Fibroblast of the conjunctiva (primary cell): Measurements from ENCODE around the gene CLCNKB.
A peak's percentile ranks its signal among the peaks of the same experiment; 100 is the strongest.
"Not testable (repeated sequence)": the region's sequence is repeated elsewhere in the genome, so short reads cannot be mapped to it uniquely, and the experiment has no call there.

Experiments used
- DNase-seq: peaks from one replicate; pipeline ENCODE4 v3.0.0-alpha.2; 2010; ENCODE audit warnings: low read depth

CLCNKB gene

DNA sequence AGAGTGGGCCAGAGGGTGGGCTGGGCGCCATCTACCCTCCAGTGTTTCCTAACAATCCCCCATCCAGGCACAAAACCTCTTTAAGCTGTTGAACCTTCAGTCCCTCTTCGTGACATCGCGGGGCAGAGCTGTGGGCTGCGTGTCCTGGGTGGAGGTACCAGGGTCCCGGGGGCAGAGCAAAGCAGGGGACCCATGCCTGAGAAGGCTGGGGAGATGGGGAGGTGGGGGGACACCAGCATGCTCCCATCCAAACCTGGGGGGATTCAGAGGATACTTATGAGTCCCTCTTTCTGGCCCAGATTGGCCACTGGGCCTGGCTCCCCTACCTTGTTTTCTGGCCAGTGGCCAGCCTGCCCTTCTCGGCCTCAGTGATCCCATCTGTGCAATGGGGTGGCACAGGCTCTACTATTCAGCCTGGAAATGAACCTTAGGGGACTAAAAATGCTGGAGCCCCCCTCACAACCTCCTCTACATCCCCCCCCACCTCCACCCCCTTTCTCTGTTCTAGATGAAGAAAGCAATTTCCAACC is 10.4 kb upstream of the CLCNKB start:
- DNase-seq, result not testable (repeated sequence)

DNA sequence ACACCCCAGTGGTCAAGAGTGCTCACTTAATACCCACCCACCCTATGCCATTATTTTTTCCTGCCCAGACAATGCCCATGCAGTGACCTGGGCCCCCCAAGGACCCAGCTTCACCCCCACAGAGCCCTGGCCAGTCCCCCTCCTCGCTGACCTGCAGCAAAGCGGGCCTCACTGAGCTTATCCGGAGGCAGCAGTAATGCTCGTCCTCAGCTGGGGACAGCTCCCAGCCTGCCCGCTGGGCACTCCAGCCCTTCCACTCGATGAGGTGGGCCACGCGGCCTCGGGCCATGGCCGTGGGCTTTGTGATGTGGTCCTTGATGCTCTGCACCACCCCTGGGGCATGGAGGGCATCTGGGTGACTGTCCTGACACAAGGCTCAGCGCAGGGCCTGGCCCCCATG is 7.1 kb upstream of the CLCNKB start:
- DNase-seq, result not testable (repeated sequence)

DNA sequence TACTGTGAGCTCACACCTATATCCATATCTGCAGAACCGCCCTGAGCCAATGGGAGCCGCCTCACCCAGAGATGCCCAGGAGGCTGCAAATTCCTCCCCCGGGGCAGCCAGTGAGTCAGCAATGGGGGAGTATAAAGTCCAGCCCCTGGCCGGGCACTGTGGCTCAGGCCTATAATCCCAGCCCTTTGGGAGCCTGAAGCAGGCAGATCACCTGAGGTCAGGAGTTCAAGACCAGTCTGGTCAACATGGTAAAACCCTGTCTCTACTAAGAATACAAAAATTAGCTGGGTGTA is 5.0 kb upstream of the CLCNKB start:
- DNase-seq, result no peak

DNA sequence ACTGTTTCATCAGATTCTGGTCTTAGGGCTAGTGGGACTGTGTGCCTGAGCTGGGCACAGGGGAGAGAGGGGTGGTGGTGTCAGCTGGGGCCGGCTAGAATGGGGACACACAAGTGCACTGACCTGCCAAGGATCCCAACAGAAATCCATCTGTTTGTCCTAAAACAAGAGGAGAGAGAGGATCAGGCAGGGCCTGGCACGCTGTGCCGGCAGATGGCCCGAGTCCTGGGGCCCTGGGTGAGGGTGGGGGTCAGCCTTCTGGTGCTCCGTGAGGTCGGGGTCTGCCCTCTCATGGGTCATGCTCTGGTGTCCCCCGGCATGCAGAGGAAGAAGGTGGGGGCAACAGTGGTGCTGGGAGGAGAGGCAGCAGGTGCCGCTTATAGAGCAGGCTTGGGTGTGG is 3.7 kb upstream of the CLCNKB start:
- DNase-seq, result not testable (repeated sequence)

DNA sequence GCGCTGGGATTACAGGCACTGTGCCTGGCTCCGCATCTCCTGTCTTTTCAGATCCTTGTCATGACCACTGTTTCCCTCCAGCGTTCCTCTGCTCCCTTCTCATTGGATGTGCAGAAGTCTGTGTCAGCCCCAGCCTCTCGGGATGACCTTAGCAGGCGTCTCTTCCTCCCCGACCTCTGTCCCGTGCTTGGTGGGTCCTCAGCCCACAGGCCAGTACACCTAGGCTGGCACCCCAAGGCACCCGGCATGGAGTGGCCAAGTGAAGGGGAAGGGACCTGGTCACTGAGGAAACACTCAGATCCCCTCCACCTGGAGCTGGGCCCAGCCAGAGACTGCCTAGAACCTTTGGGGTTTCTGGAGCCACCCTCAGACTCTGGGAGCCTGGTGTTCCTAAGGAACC is 2.4 kb upstream of the CLCNKB start:
- DNase-seq, result no peak

DNA sequence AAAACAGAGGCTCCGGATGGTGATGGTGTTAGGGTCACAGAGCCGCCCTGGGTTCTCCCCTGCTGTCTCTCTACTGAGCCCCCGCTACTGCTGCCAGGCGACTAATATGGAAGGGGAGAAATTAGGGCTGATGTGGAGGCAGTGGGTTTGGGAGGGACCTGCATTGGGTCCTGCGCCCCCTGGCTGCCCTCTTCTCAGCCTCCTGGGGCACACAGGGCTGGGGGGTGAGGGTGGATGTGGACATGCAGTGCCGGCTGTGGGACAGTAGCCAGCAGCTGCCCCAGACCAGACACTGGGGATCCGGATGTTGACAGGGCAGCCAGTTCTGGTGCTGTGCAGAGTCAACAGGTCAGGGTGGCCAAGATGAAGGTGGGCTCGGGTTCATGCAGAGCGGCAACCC is 1.5 kb upstream of the CLCNKB start:
- DNase-seq, result no peak

DNA sequence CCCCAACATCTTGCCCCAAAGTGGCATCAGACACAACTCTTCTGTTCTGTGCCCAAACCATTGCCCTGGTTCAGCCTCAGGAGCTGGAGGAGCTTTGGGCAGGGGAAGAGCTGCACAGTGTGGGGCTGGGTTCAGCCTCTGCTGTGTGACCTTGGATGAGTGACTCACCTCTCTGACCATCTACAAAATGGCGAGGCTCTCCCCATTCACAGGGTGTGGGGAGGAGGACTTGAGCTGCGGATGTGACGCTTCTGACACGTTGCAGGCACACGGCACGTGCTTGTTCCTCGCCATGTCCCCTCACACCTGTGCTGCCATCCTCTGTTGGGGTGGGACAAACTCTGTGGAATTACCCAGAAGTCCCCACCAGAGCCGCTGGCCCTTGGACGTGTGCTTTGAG is 928 bp upstream of the CLCNKB start:
- DNase-seq, result not testable (repeated sequence)

DNA sequence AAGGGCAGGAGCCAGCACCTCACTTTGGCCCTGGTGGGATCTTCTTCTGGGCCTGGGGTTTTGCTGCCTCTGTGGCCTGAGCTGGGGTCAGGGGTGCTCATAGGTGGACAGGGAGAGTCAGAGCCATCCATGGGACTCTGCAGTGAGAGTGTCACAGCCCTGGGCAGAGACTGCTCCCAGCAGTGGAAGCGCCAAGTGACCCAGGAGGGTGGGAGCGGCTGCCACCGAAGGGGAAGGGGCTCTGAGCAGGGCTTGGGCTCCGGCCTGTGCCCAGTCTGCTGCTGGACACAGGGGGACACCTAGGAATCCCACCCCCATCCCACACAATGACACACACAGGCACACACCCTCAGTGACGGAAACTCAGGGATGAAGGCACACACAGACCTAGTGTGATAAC is 368 bp downstream of the CLCNKB start:
- DNase-seq, result no peak

DNA sequence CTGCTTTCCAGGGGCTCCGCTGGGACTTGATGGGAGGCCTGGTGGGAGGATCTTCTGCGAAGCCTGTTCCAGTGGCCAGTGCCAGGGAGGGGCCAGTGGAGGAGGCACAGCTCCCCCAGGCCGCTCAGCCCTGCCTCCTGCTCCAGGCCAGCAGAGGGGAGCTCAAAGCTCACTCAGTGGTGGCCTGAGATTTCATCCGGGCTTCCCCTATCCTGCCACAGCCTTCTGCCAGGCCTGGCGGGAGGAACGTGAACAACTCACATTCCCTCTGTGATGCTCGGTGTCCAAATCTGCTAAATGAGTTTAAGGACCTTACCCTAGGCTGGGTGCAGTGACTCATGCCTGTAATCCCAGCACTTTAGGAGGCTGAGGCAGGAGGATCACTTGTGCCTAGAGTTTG is 3.3 kb downstream of the CLCNKB start:
- no peak for DNase-seq

DNA sequence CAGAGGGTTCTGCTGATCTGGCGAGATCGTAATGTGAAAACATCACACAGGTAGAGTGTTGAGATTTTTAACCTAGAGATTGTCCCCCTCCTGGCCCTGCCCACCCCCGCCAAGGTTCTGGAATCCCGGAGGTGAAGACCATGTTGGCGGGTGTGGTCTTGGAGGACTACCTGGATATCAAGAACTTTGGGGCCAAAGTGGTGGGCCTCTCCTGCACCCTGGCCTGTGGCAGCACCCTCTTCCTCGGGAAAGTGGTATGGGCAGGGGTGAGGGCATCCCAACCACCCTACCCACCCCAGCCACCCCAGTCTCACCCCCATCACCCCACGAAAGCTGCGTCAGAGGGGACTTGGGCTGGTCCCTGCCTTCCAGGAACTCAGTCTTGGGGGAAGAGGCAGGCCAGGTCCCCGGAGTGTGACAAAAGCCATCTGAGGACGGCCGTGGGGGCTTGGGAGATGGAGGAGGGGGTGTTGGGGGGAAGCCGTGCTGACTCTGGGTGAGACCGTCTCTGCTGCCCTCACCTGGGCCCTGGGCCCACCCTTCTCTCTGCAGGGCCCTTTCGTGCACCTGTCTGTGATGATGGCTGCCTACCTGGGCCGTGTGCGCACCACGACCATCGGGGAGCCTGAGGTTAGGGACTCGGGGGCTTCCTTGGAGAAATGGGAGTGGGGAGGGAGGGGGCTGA is 4.4 kb downstream of the CLCNKB start:
- no peak for DNase-seq

DNA sequence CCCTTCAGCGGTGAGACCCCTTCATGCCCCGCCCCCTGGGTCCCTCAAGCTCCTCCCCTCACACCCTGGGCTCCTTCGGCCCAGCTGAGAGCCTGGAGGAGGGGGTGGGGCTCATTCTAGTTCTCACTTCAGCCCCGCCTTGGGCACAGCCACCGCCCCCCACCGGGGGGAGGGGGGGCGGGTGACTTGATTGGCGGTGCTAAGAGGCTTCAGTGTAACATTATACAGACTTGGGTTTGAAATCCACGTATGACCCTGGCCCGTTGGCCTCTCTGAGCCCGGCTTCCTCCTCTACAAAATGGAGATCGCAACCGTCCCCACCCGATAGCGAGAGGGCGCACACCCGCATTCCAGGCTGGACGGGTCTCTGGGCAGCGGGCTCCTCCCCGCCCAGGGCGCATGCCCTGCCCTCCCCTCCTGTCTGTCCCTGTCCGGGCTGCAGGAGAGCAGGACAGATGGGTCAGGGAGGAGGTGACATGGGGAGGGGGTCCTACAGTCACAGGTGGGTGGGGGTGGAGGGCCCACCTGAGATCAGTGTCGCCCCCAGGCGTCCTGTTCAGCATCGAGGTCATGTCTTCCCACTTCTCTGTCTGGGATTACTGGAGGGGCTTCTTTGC is 5.1 kb downstream of the CLCNKB start:
- DNase-seq, result peak; percentile 26

DNA sequence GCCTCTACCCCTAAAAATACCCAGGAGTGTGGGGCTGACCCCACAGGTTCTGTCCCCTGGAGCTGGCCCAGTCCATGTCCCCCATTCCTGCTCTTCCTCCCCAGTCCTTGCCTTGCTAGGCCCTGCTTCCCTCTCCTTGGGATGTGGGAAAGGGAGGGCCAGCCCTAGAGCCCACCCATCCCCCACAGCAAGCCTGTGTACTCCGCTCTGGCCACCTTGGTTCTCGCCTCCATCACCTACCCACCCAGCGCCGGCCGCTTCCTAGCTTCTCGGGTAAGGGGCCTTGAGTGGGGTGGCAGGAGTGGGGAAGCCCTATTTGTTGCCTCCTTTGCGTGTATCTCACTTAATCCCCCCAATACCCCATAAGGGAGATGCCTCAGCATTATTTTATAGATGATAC is 6.7 kb downstream of the CLCNKB start:
- no peak for DNase-seq

DNA sequence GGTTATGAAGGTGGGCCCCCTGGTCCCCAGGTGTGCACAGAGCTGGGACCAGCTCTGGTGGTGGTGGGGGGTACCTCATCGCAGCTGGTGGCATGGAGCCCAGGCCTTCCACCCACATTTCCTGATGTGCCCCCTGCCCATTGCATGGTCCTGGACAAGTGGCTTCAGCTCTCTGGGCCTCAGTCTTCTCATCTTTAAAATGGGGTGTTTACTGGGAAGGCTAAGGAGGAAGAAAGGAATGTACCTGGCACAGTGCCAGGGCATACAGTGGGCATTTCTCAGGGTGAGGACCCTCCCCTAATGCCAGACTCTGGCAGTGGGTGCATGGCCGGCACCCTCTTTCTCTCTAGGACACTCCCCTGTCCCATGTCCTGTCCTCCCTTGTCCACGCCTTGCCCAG is 7.5 kb downstream of the CLCNKB start:
- no peak for DNase-seq

DNA sequence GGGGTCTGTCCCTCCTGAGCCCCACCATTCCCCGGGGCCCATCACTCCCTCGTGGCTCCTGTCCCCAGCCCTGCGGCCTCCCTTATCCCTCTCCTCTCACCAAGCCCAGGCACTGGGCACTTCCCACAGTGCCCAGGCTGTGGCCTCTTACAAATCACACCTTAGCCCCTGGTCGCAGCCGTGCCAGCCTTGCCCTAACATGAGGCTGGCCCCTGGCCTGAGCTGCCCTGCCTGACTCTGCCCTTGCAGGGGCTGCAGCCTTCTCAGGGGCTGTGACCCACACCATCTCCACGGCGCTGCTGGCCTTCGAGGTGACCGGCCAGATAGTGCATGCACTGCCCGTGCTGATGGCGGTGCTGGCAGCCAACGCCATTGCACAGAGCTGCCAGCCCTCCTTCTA is 8.4 kb downstream of the CLCNKB start:
- DNase-seq, result not testable (repeated sequence)

DNA sequence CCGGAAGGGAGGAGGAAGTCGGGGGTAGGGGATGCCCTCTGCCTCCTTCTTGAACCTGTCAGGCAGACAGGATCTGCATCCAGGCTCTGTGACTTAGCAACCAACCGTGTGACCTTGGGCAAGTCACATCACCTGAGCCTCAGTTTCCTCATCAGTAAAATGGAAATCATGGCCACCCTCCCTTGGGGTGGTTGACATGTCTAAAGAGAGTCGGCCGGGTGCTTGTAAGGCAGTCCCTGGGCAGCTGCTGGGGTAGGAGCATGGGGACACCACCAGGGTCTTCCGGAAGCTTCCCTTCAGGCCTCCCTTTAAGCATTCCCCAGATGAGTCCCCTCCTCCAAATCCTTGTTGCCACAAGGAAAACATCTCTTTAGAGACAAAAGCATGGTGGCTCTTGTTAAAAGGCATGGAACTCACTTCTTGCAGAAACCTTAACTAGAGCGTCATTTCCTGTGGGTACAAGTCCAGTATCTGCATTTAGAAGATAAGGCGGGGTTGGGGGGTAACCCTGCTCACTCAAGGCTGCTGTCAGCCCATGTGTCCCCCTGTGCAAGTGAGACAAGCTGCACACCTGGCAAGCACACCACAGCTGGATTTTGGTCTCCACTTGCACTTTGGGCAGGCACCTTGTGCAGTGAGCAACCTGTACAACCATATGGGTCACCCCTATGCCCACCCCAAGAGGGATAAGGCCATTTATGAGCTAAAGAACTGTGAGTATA is 10.4 kb downstream of the CLCNKB start:
- no peak for DNase-seq

DNA sequence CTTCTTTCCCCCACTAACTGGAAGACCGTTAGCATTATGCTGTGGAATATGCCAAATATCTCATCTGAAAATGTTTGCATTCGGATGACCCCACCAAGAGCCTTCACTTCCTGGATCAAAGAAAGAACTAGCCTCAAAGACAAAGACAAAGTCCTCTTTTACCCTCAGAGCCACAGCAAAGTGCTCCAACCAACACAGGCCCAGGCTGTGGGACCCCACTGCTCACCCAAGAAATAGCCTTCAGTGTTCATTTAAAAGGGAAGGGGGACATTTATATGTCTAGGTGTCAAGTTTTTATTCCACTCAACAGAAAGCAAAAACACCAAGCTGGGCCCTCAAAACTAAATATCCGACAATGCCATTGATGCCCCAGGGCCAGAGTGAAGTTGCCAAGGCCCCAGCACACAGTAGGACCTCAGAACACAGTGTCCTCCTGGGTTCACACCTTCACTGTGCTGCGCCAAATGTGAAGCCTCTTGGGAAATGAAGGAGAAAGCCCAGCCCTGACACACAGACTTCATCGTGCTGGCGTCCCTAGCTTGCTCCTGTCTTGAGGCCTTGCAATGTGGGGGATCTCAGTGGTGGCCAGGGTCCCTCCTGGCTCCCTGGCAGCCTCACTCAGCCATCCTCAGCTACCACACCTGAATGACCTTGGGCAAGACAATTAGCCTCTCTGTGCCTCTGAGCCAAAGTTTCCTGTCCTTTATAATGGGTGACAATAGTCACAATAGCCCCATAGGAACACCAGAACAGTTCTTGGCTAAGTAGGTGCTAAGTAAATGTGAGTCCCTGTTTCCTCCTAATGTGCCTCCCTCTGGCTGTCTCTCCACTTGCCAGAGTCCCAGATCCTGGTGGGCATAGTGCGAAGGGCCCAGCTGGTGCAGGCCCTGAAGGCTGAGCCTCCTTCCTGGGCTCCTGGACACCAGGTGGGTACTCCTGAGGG is 11.3 kb downstream of the CLCNKB start:
- no peak for DNase-seq

DNA sequence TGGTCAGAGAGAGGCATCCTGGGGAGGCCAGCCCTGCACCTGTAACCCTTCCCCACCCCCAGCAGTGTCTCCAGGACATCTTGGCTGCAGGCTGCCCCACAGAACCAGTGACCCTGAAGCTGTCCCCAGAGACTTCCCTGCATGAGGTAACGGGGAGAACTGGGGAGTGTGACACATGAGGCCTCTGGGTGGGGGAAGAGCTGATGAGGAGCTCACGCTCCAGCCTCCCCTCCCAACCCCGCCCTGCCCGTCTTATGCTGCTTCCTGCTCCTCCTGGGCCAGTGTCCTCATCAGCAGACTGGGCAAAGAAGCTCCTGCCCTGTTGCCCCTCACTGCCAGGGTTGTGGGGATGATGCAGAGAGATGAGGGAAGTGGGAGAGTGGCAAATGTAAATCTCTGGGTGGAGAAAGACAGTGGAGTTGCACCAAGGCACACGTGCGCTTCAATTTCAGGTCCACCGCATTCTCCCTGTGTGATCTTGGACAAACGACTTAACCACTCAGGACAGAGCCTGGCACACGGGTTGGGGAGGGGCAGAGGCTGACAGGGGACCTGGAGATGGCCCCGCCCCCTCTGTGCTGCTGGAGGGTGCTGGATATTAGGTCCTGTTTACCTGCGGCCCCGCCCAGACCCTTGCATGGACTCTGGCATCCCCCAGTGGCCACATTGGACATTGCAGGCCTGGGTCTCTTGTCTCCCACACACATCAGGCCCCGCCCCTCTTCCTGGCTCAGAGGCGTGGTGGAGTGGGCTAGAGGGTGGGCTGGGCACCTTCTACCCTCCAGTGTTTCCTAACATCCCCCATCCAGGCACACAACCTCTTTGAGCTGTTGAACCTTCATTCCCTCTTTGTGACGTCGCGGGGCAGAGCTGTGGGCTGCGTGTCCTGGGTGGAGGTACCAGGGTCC is 12.3 kb downstream of the CLCNKB start:
- DNase-seq, result peak; percentile 58

DNA sequence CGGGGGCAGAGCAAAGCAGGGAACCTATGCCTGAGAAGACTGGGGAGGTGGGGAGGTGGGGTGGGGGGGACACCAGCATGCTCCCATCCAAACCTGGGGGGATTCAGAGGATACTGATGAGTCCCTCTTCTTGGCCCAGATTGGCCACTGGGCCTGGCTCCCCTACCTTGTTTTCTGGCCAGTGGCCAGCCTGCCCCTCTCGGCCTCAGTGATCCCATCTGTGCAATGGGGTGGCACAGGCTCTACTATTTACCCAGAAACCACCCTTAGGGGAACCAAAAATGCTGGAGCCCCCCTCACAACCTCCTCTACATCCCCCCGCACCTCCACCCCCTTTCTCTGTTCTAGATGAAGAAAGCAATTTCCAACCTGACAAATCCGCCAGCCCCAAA is 12.9 kb downstream of the CLCNKB start:
- DNase-seq, result not testable (repeated sequence)

DNA sequence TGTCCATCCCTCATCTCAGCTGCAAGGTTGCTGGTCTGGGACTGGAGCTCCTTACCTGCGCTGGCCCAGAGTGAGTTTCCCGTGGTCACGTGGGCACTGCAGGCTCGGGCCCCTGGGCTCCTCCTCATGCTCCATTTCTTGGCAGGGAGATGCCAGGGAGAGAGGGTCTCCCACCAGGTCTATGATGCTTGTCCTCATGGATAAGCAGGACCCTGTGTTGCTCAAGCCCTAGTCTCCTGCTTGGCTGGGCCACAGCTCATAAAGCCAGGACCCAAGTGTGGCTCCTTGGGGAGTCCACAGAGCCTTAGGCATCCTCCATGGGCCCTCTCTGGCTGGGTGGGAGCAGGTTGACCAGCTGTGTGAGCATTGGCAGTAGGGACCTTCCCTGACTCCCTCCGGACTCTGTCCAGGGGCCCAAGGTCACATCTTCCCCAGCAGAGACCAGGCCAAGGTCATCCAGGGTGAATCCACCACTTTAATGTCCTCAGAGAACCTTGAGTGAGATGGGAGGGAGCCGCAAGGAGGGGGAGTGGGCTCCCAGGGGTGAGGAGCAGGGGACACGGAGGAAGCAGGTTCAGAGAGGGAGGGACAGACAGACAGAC is 13.8 kb downstream of the CLCNKB start:
- not testable (repeated sequence) for DNase-seq

DNA sequence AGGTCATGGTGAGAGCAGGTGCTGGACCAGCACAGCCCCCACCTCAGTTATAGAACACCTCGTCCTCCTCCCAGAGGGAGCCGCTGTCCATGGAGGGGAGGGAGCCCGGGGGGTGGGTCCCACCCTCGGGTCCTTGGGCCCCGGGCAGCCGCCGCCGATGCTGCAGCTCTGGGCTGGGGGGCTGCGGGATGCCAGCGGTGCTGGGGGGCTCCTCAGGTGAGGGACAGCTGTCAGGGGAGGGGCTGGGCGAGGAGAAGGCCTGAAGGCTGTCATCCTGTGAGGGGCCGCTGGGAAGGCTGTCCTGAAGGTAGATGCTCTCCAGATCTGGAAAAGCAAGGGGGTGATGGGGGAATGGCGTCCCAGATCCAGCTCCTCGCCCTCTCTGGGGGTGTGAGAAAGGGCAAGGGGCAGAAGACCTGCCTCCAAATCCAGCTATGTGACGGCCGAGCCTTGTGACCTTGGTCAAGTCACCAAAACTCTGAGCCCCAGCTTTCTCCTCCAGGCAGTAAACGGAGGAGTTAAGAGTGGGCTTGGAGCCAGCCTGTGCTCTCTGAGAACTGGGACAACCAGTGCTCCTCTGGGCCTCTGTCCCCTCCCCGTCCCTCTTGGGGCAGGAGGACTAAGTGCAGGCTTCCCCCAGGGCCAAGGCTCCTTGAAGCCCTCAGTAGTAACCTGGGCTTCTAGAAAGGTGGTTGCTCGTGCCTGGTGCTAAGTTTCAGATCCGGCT is 15.0 kb downstream of the CLCNKB start:
- DNase-seq, result not testable (repeated sequence)
